Psoas muscle (tissue), 8 donors: ENCODE data around the gene CLCA1. TPM values are rescaled to one million over a fixed set of nuclear protein-coding genes. Genes with fewer than 3 reads are reported as not detected.

ENCODE experiments used
- ATAC-seq, 4 donors: fragments of 200-7000 bp; cut with Tn5 transposase; one replicate each; pipeline ENCODE4 v1.9.1; 2020; ENCODE audit warnings: moderate library complexity in 3 of 4, mild to moderate bottlenecking in 2 of 4
- DNase-seq, 2 donors: peaks; one replicate each; pipeline ENCODE4 v3.0.0-alpha.2; 2020
- H3K27ac ChIP-seq: fragments of 200-600 bp; one replicate; pipeline ENCODE4 v1.8.0; 2022
- H3K27me3 ChIP-seq, 3 donors: fragments of 200-600 bp in 1 of 3; one replicate each; pipeline versions ENCODE4 v1.6.1 to v1.8.0; 2013 to 2022; ENCODE audit warnings: low read length in 2 of 3, mild to moderate bottlenecking in 2 of 3, moderate library complexity in 1 of 3; ENCODE audit not compliant: insufficient read depth in 3 of 3
- H3K36me3 ChIP-seq, 2 donors: fragments of 200-600 bp in 1 of 2; one replicate each; pipeline versions ENCODE4 v1.6.1 to v1.8.0; 2013 to 2022; ENCODE audit warnings: low read depth in 1 of 2, mild to moderate bottlenecking in 1 of 2, moderate library complexity in 1 of 2; ENCODE audit not compliant: insufficient read depth in 1 of 2
- H3K4me1 ChIP-seq: fragments of 200-600 bp; one replicate; pipeline ENCODE4 v1.8.0; 2022
- H3K4me3 ChIP-seq: fragments of 200-600 bp; one replicate; pipeline ENCODE4 v1.8.0; 2022; ENCODE audit warnings: mild to moderate bottlenecking
- H3K9me3 ChIP-seq: fragments of 200-600 bp; one replicate; pipeline ENCODE4 v1.8.0; 2022
- CTCF ChIP-seq: fragments of 200-600 bp; IDR thresholded peaks from one replicate; pipeline ENCODE4 v1.8.0; 2022; ENCODE audit warnings: antibody characterized with exemption
- WGBS, 3 donors: extraction: QIAGEN DNeasy Blood & Tissue Kit; methylation state at CpG; one replicate each; pipeline versions ENCODE4 v1.1.6 to v1.1.7; 2013; 5-methylcytosine and 5-hydroxymethylcytosine counted together
- intact Hi-C, 2 donors: fragments of 100-400 bp; cut with DNase I; formaldehyde crosslinking; loops; one replicate each; pipeline versions ENCODE4 v1.11.0 to v1.14.2; 2022
- polyA plus RNA-seq, 3 donors: library from polyadenylated mRNA; stranded (reverse); fragments of 200-250 nt; gene quantifications; one replicate each; pipeline ENCODE4 v1.2.3, GENCODE V29; 2013
- total RNA-seq, 4 donors: library from RNA; stranded (reverse); fragmentation: NEBNext Ultra II Directional in 2 of 4; extraction: Animal tissue kit (Norgen Biotek cat#: 25700) in 2 of 4; gene quantifications; one replicate each; pipeline versions ENCODE4 v1.2.1 to v1.2.4, GENCODE V29; 2021 to 2023
- donor health status: healthy with polysubstance abuse.
- donor health status: DM: no; HTN: no; CAD: no; lungs with moderate emphysema.
- donor health status: Bipolar disorder and iron deficiency.
- donor health status: healthy.
- donor health status: DM: yes; HTN: yes; CAD: no.
- donor health status: DM: no; HTN: no; CAD: no.
- donor health status: DM: no; HTN: no; CAD: no.
- donor health status: DM: yes; HTN: yes; CAD: no.

The CLCA1 gene
- total and polyA plus RNA-seq, 7 donors = 0.03 to 0.09 (median 0.07) TPM; not detected in 4

GRCh38 chr1:86538775-86539174, 70.0 kb downstream of the CLCA1 start:
- ATAC-seq (no peak), DNase-seq (no peak)
- H3K9me3 ChIP-seq = no peaks in the 10 kb centered on the region
- 67 to 75% (median 68%) methylated on average over 5 of the region's 5 CpGs for WGBS, 3 donors
- H3K27ac ChIP-seq = no peak overlapping the region
- H3K4me1 ChIP-seq = no peaks in the 10 kb centered on the region
- H3K4me3 ChIP-seq = no peak overlapping the region
- no peaks in the 10 kb centered on the region for H3K27me3 ChIP-seq
- no peak for TF ChIP-seq CTCF
- no peaks in the 10 kb centered on the region for H3K36me3 ChIP-seq
- intact Hi-C loops = no loop called here

GRCh38 chr1:86541859-86542258, 73.1 kb downstream of the CLCA1 start:
- DNase-seq = no peak
- no peak for TF ChIP-seq CTCF
- Histone ChIP-seq H3K36me3 (no peaks in the 10 kb centered on the region), H3K27ac (no peak overlapping the region), H3K4me3 (no peak overlapping the region), H3K4me1 (no peaks in the 10 kb centered on the region), H3K9me3 (no peaks in the 10 kb centered on the region), H3K27me3 (no peaks in the 10 kb centered on the region)
- 84 to 86% (median 85%) methylated on average over 2 of the region's 2 CpGs for WGBS, 3 donors
- ATAC-seq = no peak
- intact Hi-C loops = no loop called here

GRCh38 chr1:86542631-86543030, 73.9 kb downstream of the CLCA1 start:
- Histone ChIP-seq H3K4me1 (no peaks in the 10 kb centered on the region), H3K27me3 (no peaks in the 10 kb centered on the region), H3K9me3 (no peaks in the 10 kb centered on the region), H3K4me3 (no peak overlapping the region), H3K36me3 (no peaks in the 10 kb centered on the region), H3K27ac (no peak overlapping the region)
- intact Hi-C loops = no loop called here
- ATAC-seq (no peak), DNase-seq (no peak)
- TF ChIP-seq CTCF = no peak

GRCh38 chr1:86546787-86547221, 78.1 kb downstream of the CLCA1 start, which contains the start of gene CLCA4:
CLCA4 (plus strand) TSS chr1:86547078; CDS start chr1:86547120, 42 bp downstream.
- intact Hi-C loops = no loop called here
- H3K36me3 ChIP-seq = no peaks in the 10 kb centered on the region
- H3K27ac ChIP-seq = no peak within 1 kb of the TSS
- no peaks in the 10 kb centered on the region for H3K27me3 ChIP-seq
- DNase-seq = no peak
- no peak for TF ChIP-seq CTCF
- no peak for ATAC-seq
- H3K4me3 ChIP-seq = no peak within 1 kb of the TSS
- no peaks in the 10 kb centered on the region for H3K4me1 ChIP-seq
- no peaks in the 10 kb centered on the region for H3K9me3 ChIP-seq
- WGBS, 3 donors = 52 to 55% (median 53%) methylated on average over 2 of the region's 2 CpGs

- Histone ChIP-seq H3K27ac (no peak overlapping the region), H3K9me3 (no peaks in the 10 kb centered on the region), H3K27me3 (no peaks in the 10 kb centered on the region), H3K36me3 (no peaks in the 10 kb centered on the region), H3K4me3 (no peak overlapping the region), H3K4me1 (no peaks in the 10 kb centered on the region)
- no peak for ATAC-seq
- intact Hi-C loops = no loop called here
- no peak for TF ChIP-seq CTCF
- no peak for DNase-seq
Measured at GRCh38 chr1:86548839-86549238, 80.1 kb downstream of the CLCA1 start.
